SK-N-SH (cell line): Measurements from ENCODE around the gene SLITRK5.

ENCODE experiments used
- CTCF ChIP-seq: fragments of 200-600 bp; sonication (generic); IDR thresholded peaks from 2 replicates; pipeline ENCODE4 v1.6.1; 2017; ENCODE audit warnings: antibody characterized with exemption, mild to moderate bottlenecking, moderate library complexity
- FOSL2 ChIP-seq: IDR thresholded peaks from 2 replicates; pipeline ENCODE4 v1.4.0; 2012; ENCODE audit warnings: low read depth, mild to moderate bottlenecking, moderate library complexity, borderline replicate concordance
- FOXM1 ChIP-seq: IDR thresholded peaks from 2 replicates; pipeline ENCODE4 v1.4.0; 2012; ENCODE audit warnings: low read depth, mild to moderate bottlenecking
- GABPA ChIP-seq: IDR thresholded peaks from 2 replicates; pipeline ENCODE4 v1.4.0; 2012; ENCODE audit warnings: low read depth, mild to moderate bottlenecking
- MXI1 ChIP-seq: IDR thresholded peaks from 2 replicates; pipeline ENCODE4 v1.6.1; 2012; ENCODE audit warnings: mild to moderate bottlenecking, low read depth, low read length, improper control_type of control experiment
- NRF1 ChIP-seq: IDR thresholded peaks from 2 replicates; pipeline ENCODE4 v1.6.1; 2012; ENCODE audit warnings: low read depth, mild to moderate bottlenecking, low read length
- POLR2AphosphoS5 ChIP-seq: IDR thresholded peaks from 2 replicates; pipeline ENCODE4 v1.6.1; 2012; ENCODE audit warnings: low read depth, low read length
- RAD21 ChIP-seq: IDR thresholded peaks from 2 replicates; pipeline ENCODE4 v1.6.1; 2012; ENCODE audit warnings: mild to moderate bottlenecking, low read length
- SIN3A ChIP-seq: IDR thresholded peaks from 2 replicates; pipeline ENCODE4 v1.6.1; 2012; ENCODE audit warnings: low read depth, mild to moderate bottlenecking, low read length, moderate library complexity, borderline replicate concordance
- SMC3 ChIP-seq: IDR thresholded peaks from 2 replicates; pipeline ENCODE4 v1.6.1; 2012; ENCODE audit warnings: low read depth, low read length, improper control_type of control experiment
- YY1 ChIP-seq: IDR thresholded peaks from 2 replicates; pipeline ENCODE4 v1.4.0; 2012; ENCODE audit warnings: low read depth, mild to moderate bottlenecking
- TF ChIP-seq, protein P1 (sequence below): IDR thresholded peaks from 2 replicates; pipeline ENCODE4 v1.4.0; 2012; ENCODE audit warnings: low read depth
- TF ChIP-seq, protein P2 (sequence below): IDR thresholded peaks from 2 replicates; pipeline ENCODE4; 2012
- TF ChIP-seq, protein P3 (sequence below): IDR thresholded peaks from 2 replicates; pipeline ENCODE4 v1.6.1; 2012; ENCODE audit warnings: mild to moderate bottlenecking, low read depth, low read length, moderate library complexity

DNA sequence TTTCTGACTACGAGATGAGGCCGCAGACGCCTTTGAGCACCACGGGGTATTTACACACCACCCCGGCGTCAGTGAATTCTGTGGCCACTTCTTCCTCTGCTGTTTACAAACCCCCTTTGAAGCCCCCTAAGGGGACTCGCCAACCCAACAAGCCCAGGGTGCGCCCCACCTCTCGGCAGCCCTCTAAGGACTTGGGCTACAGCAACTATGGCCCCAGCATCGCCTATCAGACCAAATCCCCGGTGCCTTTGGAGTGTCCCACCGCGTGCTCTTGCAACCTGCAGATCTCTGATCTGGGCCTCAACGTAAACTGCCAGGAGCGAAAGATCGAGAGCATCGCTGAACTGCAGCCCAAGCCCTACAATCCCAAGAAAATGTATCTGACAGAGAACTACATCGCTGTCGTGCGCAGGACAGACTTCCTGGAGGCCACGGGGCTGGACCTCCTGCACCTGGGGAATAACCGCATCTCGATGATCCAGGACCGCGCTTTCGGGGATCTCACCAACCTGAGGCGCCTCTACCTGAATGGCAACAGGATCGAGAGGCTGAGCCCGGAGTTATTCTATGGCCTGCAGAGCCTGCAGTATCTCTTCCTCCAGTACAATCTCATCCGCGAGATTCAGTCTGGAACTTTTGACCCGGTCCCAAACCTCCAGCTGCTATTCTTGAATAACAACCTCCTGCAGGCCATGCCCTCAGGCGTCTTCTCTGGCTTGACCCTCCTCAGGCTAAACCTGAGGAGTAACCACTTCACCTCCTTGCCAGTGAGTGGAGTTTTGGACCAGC, 5.3 kb downstream of the SLITRK5 start:
- TF ChIP-seq CTCF: no peak
- TF ChIP-seq, protein P1, sequence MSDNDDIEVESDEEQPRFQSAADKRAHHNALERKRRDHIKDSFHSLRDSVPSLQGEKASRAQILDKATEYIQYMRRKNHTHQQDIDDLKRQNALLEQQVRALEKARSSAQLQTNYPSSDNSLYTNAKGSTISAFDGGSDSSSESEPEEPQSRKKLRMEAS: no peak
- TF ChIP-seq RAD21: no peak
- TF ChIP-seq, protein P2, sequence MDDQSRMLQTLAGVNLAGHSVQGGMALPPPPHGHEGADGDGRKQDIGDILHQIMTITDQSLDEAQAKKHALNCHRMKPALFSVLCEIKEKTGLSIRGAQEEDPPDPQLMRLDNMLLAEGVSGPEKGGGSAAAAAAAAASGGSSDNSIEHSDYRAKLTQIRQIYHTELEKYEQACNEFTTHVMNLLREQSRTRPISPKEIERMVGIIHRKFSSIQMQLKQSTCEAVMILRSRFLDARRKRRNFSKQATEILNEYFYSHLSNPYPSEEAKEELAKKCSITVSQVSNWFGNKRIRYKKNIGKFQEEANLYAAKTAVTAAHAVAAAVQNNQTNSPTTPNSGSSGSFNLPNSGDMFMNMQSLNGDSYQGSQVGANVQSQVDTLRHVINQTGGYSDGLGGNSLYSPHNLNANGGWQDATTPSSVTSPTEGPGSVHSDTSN: no peak
- no peak for TF ChIP-seq POLR2AphosphoS5
- no peak for TF ChIP-seq SIN3A
- no peak for TF ChIP-seq MXI1
- TF ChIP-seq NRF1: no peak
- TF ChIP-seq GABPA: no peak
- TF ChIP-seq FOSL2: no peak
- no peak for TF ChIP-seq SMC3
- TF ChIP-seq, protein P3, sequence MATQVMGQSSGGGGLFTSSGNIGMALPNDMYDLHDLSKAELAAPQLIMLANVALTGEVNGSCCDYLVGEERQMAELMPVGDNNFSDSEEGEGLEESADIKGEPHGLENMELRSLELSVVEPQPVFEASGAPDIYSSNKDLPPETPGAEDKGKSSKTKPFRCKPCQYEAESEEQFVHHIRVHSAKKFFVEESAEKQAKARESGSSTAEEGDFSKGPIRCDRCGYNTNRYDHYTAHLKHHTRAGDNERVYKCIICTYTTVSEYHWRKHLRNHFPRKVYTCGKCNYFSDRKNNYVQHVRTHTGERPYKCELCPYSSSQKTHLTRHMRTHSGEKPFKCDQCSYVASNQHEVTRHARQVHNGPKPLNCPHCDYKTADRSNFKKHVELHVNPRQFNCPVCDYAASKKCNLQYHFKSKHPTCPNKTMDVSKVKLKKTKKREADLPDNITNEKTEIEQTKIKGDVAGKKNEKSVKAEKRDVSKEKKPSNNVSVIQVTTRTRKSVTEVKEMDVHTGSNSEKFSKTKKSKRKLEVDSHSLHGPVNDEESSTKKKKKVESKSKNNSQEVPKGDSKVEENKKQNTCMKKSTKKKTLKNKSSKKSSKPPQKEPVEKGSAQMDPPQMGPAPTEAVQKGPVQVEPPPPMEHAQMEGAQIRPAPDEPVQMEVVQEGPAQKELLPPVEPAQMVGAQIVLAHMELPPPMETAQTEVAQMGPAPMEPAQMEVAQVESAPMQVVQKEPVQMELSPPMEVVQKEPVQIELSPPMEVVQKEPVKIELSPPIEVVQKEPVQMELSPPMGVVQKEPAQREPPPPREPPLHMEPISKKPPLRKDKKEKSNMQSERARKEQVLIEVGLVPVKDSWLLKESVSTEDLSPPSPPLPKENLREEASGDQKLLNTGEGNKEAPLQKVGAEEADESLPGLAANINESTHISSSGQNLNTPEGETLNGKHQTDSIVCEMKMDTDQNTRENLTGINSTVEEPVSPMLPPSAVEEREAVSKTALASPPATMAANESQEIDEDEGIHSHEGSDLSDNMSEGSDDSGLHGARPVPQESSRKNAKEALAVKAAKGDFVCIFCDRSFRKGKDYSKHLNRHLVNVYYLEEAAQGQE: no peak
- no peak for TF ChIP-seq FOXM1
- no peak for TF ChIP-seq YY1
